Stimulated activated CD8-positive, alpha-beta memory T cell treated with anti-CD3 and anti-CD28 coated beads, Interleukin-15, amount 100 ng/mL, for 48 hours (primary cell): Measurements from ENCODE around the gene FAM98C.
A peak's percentile ranks its signal among the peaks of the same experiment; 100 is the strongest.

Experiments
- DNase-seq, 2 donors: peaks; one replicate each; pipeline ENCODE4 v3.0.0-alpha.2; 2020; ENCODE audit warnings: low read depth in 2 of 2

Gene FAM98C

DNA sequence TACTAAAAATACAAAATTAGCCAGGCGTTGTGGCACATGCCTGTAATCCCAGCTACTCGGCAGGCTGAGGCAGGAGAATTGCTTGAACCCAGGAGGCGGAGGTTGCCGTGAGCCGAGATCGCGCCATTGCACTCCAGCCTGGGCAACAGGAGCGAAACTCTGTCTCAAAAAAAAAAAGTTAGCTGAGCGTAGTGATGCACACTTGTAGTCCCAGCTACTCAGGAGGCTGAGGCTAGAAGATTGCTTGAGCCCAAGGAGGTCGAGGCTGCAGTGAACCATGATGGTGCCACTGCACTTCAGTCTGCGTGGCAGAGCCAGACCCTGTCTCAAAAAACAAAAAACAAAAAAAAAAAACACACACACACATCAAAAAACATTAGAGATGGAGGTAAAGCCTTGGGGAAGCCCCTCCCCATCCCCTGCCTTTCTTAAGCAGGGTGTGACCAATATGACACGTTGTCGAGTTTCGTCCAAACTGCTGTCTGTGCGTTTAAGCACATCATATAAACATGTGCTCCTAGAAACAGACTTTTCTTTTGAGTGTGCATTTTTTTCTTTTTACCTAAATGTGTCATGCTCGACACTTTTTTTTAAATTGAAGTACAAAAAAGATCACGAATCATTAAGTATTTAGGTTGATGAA is 24.3 kb downstream of the FAM98C start:
- DNase-seq = peak in 1 of 2 donors; percentile 46

DNA sequence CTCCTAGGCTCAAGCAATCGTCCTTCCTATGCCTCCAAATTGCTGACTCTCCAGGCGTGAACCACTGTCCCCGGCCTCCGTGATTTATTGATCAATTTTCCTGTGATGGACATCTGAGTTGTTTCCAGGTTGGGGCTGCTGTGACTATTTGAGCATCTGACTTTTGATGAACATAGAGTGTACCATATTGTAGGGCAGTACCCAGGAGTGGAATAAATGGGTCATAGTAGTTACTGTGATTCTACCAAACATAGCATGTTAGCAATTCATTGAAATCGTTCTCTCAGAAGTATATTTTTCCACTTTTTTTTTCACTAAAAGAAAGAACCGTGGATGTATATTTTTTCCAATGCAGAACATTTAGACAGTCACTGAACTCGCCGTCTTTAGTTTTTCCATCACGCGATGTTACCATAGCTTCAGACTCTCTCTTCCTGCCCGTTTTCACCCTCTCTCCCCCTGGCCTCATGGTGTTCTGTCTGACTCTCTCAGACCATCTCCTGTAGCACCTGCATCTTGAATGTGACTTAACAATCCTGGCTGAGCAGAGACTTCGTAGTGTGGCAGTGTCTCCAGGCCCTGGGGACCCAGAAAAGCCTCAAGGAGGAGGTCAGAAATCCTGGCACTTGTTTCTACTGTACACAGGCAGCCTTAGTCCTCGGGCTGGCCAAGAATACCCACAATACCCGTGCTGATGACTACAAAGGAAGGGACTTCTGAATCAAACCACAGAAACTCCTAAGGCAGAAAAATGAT is 26.3 kb downstream of the FAM98C start:
- DNase-seq = peak in 1 of 2 donors; percentile 9

DNA sequence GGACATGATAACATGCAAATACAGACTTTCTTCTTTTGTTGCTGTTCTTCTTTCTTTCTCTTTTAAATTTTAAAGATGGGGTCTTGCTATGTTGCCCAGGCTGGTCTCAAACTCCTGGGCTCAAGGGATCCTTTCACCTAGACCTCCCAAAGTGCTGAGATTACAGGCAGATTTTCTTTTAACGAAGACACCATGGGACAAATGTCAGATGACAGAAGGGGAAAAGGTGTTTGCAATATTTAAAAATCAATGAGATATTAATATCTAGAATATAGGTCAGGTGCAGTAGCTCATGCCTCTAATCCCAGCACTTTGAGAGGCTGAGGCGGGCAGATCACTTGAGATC is 26.9 kb downstream of the FAM98C start:
- DNase-seq = no peak

- DNase-seq = no peak
These were observed 28.0 kb downstream of the FAM98C start for GRCh38 chr19:38430931-38431330.

- DNase-seq = peak in 1 of 2 donors; percentile 56
These were observed 30.4 kb downstream of the FAM98C start, which contains the start of gene RYR1 for GRCh38 chr19:38433268-38433733. Gene RYR1 (plus strand): TSS chr19:38433691. CDS start chr19:38433830, 139 bp downstream.

- no peak for DNase-seq
These were observed 31.7 kb downstream of the FAM98C start for GRCh38 chr19:38434549-38435051.

- DNase-seq = no peak
These were observed 34.4 kb downstream of the FAM98C start for GRCh38 chr19:38437295-38437694.

DNA sequence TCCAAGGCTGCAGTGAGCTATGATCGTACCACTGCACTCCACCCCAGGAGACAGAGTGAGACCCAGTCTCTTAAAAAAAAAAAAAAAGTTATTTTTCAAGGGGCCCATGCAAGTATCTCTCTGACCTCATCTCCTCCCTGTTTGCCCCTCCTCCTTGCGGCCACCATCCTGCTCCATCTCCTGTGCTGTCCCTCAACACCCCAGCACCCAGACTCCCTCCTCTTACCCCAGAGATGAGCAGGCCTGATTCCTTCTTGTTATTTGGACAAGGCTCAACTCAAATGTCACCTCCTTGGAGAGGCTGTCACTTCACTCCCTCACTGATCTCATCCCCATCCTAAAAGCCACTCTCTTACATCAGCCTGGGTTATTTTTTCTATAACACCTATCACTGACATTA is 35.0 kb downstream of the FAM98C start:
- DNase-seq = no peak

- DNase-seq = no peak
These were observed 37.7 kb downstream of the FAM98C start for GRCh38 chr19:38440592-38440991.

- no peak for DNase-seq
These were observed 38.9 kb downstream of the FAM98C start for GRCh38 chr19:38441657-38442348.

GRCh38 chr19:38442736-38443135 is 39.8 kb downstream of the FAM98C start:
- no peak for DNase-seq

GRCh38 chr19:38443458-38443999 is 40.6 kb downstream of the FAM98C start:
- no peak for DNase-seq

DNA sequence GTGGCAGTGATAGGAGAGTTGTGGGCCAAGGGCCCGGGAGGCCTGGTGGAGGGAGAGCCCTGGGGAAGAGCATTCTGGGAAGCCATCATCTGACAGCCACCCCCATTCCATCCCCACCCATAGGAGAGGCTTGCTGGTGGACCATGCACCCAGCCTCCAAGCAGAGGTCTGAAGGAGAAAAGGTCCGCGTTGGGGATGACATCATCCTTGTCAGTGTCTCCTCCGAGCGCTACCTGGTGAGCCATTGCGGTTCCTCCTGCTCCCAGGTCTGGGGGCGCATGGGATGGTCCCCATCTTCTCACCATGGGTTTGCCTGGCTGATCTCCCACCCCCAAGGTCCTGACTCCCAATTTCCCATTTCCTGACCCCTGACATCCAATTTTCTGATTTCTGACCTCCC is 41.1 kb downstream of the FAM98C start:
- DNase-seq = no peak

- no peak for DNase-seq
These were observed 42.5 kb downstream of the FAM98C start for GRCh38 chr19:38445362-38445761.

GRCh38 chr19:38448225-38448624 is 45.3 kb downstream of the FAM98C start:
- no peak for DNase-seq

DNA sequence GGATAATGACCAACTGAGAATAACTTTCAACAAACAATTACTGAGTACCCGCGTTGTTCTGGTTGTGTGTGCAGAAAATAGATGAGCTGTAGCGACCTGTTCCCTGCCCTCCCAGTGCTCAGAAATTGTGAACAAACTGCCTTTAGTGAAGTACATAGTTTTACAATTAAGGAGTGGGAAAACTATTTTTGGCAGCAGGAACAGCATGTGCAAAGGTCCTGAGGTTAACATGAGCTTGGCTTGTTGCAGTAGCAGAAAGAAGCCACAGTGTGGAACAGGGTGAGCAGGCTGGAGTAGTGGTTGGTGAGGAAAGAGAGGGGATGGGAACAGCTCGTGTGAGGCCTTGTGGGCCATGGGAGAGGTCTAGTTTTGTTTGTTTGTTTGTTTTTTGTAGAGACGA is 46.6 kb downstream of the FAM98C start:
- DNase-seq = no peak

- DNase-seq = no peak
These were observed 48.1 kb downstream of the FAM98C start for GRCh38 chr19:38451036-38451435.

GRCh38 chr19:38451629-38452028 is 48.7 kb downstream of the FAM98C start:
- DNase-seq = no peak

GRCh38 chr19:38452430-38453366 is 49.8 kb downstream of the FAM98C start:
- peak in 1 of 2 donors; percentile 34 for DNase-seq

- no peak for DNase-seq
These were observed 50.7 kb downstream of the FAM98C start for GRCh38 chr19:38453596-38453995.

DNA sequence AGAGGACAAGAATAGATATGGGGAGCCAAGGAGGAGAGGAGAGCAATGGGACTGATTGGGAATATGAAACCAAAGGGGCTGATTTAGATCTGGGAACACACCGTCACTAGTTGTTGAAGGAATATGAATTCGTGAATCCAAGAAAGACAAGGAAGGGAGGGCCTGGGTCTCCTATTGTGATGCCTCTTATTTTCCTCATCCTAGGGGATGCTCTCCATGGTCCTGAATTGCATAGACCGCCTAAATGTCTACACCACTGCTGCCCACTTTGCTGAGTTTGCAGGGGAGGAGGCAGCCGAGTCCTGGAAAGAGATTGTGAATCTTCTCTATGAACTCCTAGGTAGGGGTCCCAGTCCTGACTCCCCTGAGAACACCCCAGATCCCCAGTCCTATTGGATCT is 52.1 kb downstream of the FAM98C start:
- no peak for DNase-seq
